Neural progenitor cell (in vitro differentiated cells): ENCODE data around the gene NAP1L5. TPM values are rescaled to one million over a fixed set of nuclear protein-coding genes. Genes with fewer than 3 reads are reported as not detected.

ENCODE experiments used
- DNase-seq: peaks from one replicate; pipeline ENCODE4 v3.0.0-alpha.2; 2016; ENCODE audit warnings: low spot score
- H2AFZ ChIP-seq: fragments of 200-600 bp; sonication (generic); replicated peaks from 2 replicates; pipeline ENCODE4 v1.6.1; 2016; ENCODE audit warnings: antibody characterized with exemption
- H3F3A ChIP-seq: fragments of 200-600 bp; sonication (generic); 2 replicates; pipeline ENCODE4 v1.6.1; 2016; ENCODE audit warnings: antibody characterized with exemption, low read depth
- H3K27ac ChIP-seq: fragments of 200-600 bp; sonication (generic); 2 replicates; pipeline ENCODE4 v1.5.1; 2016; ENCODE audit warnings: mild to moderate bottlenecking
- H3K27me3 ChIP-seq: fragments of 200-600 bp; sonication (generic); 2 replicates; pipeline ENCODE4 v1.6.1; 2016; ENCODE audit warnings: mild to moderate bottlenecking, moderate library complexity
- H3K36me3 ChIP-seq: fragments of 200-600 bp; sonication (generic); 2 replicates; pipeline ENCODE4 v1.5.1; 2016
- H3K4me1 ChIP-seq: fragments of 200-600 bp; sonication (generic); 2 replicates; pipeline ENCODE4 v1.6.1; 2016; ENCODE audit warnings: mixed run types
- H3K4me2 ChIP-seq: fragments of 200-600 bp; sonication (generic); 2 replicates; pipeline ENCODE4 v1.6.1; 2016
- H3K4me3 ChIP-seq: fragments of 200-600 bp; sonication (generic); 2 replicates; pipeline ENCODE4 v1.5.1; 2016
- H3K79me2 ChIP-seq: fragments of 200-600 bp; sonication (generic); 2 replicates; pipeline ENCODE4 v1.6.1; 2016; ENCODE audit warnings: low read depth
- H3K9ac ChIP-seq: fragments of 200-600 bp; sonication (generic); 2 replicates; pipeline ENCODE4 v1.6.1; 2016
- H3K9me3 ChIP-seq: fragments of 200-600 bp; sonication (generic); 2 replicates; pipeline ENCODE4 v1.5.1; 2016; ENCODE audit warnings: low read depth
- H4K20me1 ChIP-seq: fragments of 200-600 bp; sonication (generic); 2 replicates; pipeline ENCODE4 v1.6.1; 2016; ENCODE audit warnings: low read depth
- H3K27ac Mint-ChIP-seq: 3 replicates; pipeline ENCODE4 v1.8.0; 2021; ENCODE audit warnings: mixed read lengths
- H3K27me3 Mint-ChIP-seq: 2 replicates; pipeline ENCODE4 v1.8.0; 2022; ENCODE audit warnings: low read depth, mild to moderate bottlenecking, inconsistent platforms, moderate library complexity, mixed read lengths; ENCODE audit not compliant: insufficient read depth
- H3K36me3 Mint-ChIP-seq: 3 replicates; pipeline ENCODE4 v1.8.0; 2021; ENCODE audit warnings: mixed read lengths
- H3K4me1 Mint-ChIP-seq: 3 replicates; pipeline ENCODE4 v1.8.0; 2021; ENCODE audit warnings: mixed read lengths
- H3K4me3 Mint-ChIP-seq: 3 replicates; pipeline ENCODE4 v1.8.0; 2021; ENCODE audit warnings: mild to moderate bottlenecking, moderate library complexity, mixed read lengths
- H3K9me3 Mint-ChIP-seq: 3 replicates; pipeline ENCODE4 v1.8.0; 2020; ENCODE audit warnings: mixed read lengths
- EZH2 ChIP-seq: fragments of 200-600 bp; sonication (generic); IDR thresholded peaks from 2 replicates; pipeline ENCODE4 v1.6.1; 2017; ENCODE audit warnings: antibody characterized with exemption, mild to moderate bottlenecking, moderate library complexity
- EZH2phosphoT487 ChIP-seq: fragments of 200-600 bp; sonication (generic); IDR thresholded peaks from 2 replicates; pipeline ENCODE4 v1.6.1; 2017; ENCODE audit warnings: antibody characterized with exemption
- total RNA-seq: library from RNA; depleted of rRNA; stranded (reverse); fragments of >200 nt; gene quantifications from 2 replicates; pipeline ENCODE4 v1.2.3, GENCODE V29; 2015; ENCODE audit warnings: low replicate concordance
- TF ChIP-seq, protein P1 (sequence below): fragments of 200-600 bp; sonication (generic); IDR thresholded peaks from 2 replicates; pipeline ENCODE4 v1.5.1; 2017; ENCODE audit warnings: antibody characterized with exemption, mild to moderate bottlenecking

NAP1L5 gene
- total RNA-seq, 1 donor from 2014 or later, result 6.9 TPM

DNA sequence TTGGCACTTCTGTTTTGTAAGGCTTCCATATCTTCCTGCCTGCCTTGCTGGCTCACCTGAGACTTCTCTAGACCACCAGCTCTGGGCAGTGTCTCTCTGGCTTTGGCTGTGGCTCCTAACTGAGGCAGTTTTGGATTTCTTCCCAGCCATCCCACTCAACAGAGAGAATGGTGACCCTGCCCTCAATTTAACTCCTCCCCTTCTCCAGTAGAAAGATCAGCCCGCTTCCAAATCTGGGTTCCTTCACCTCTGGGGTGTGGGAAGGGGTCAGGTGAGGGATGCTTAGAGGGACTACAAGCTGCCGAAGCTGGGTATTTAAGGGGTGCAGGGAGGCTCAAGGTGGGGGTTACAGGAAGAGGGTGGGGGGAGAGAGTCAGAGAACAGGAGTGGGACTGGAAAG lies 23.7 kb downstream of the NAP1L5 start:
- no peak overlapping the region for H3K27ac Mint-ChIP-seq
- no peak for TF ChIP-seq EZH2phosphoT487
- no peak for TF ChIP-seq EZH2
- TF ChIP-seq, protein P1, sequence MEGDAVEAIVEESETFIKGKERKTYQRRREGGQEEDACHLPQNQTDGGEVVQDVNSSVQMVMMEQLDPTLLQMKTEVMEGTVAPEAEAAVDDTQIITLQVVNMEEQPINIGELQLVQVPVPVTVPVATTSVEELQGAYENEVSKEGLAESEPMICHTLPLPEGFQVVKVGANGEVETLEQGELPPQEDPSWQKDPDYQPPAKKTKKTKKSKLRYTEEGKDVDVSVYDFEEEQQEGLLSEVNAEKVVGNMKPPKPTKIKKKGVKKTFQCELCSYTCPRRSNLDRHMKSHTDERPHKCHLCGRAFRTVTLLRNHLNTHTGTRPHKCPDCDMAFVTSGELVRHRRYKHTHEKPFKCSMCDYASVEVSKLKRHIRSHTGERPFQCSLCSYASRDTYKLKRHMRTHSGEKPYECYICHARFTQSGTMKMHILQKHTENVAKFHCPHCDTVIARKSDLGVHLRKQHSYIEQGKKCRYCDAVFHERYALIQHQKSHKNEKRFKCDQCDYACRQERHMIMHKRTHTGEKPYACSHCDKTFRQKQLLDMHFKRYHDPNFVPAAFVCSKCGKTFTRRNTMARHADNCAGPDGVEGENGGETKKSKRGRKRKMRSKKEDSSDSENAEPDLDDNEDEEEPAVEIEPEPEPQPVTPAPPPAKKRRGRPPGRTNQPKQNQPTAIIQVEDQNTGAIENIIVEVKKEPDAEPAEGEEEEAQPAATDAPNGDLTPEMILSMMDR, result no peak
- H3K27ac ChIP-seq, result no peak overlapping the region

DNA sequence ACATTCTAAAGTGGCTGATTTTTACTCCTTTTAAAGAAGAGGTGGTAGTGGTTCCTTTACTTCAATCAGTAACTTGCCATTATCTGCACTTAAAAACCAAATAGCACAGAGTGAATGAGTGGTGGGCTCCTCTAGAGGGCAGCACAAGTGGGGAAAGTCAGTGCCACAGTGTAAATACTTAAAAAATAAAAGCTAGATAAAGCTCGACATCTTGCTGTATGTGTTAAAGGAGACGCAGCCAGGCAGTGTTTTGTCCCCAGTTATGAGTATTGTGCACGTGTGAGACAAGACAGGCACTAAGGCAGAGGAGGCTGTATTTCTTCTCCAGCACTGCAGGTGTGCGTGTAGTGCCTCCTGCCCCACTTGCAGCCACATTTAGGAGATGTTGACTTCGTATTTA lies 24.6 kb downstream of the NAP1L5 start:
- Histone ChIP-seq H2AFZ (no peak overlapping the region), H3K27me3 (no peaks in the 10 kb centered on the region), H3K36me3 (no peaks in the 10 kb centered on the region), H3K79me2 (no peaks in the 10 kb centered on the region), H4K20me1 (no peaks in the 10 kb centered on the region), H3K4me2 (no peak overlapping the region), H3K9ac (no peak overlapping the region), H3K4me3 (no peak overlapping the region), H3K9me3 (no peaks in the 10 kb centered on the region), H3F3A (no peaks in the 10 kb centered on the region), H3K27ac (no peak overlapping the region), H3K4me1 (no peaks in the 10 kb centered on the region)
- no peaks in the 10 kb centered on the region for H3K36me3 Mint-ChIP-seq
- TF ChIP-seq EZH2phosphoT487, result no peak
- TF ChIP-seq, protein P1, result peak; percentile 86
- no peak for TF ChIP-seq EZH2
- H3K27me3 Mint-ChIP-seq, result no peaks in the 10 kb centered on the region
- no peaks in the 10 kb centered on the region for H3K9me3 Mint-ChIP-seq
- DNase-seq, result peak; percentile 54
- H3K27ac Mint-ChIP-seq, result no peak overlapping the region
- no peaks in the 10 kb centered on the region for H3K4me1 Mint-ChIP-seq
- H3K4me3 Mint-ChIP-seq, result no peak overlapping the region

More for the DNA sequence above, 23.7 kb downstream of the NAP1L5 start:
- Mint-ChIP-seq H3K36me3 (no peaks in the 10 kb centered on the region), H3K27me3 (no peaks in the 10 kb centered on the region), H3K9me3 (no peaks in the 10 kb centered on the region), H3K4me1 (no peaks in the 10 kb centered on the region), H3K4me3 (no peak overlapping the region)
- no peaks in the 10 kb centered on the region for H4K20me1 ChIP-seq
- no peaks in the 10 kb centered on the region for H3K36me3 ChIP-seq
- H3F3A ChIP-seq, result no peaks in the 10 kb centered on the region
- H3K4me3 ChIP-seq, result no peak overlapping the region
- H2AFZ ChIP-seq, result peak overlapping the region; percentile 35
- H3K4me1 ChIP-seq, result no peaks in the 10 kb centered on the region
- H3K9me3 ChIP-seq, result no peaks in the 10 kb centered on the region
- no peaks in the 10 kb centered on the region for H3K79me2 ChIP-seq
- no peak overlapping the region for H3K9ac ChIP-seq
- no peak overlapping the region for H3K4me2 ChIP-seq
- DNase-seq, result no peak
- no peaks in the 10 kb centered on the region for H3K27me3 ChIP-seq

DNA sequence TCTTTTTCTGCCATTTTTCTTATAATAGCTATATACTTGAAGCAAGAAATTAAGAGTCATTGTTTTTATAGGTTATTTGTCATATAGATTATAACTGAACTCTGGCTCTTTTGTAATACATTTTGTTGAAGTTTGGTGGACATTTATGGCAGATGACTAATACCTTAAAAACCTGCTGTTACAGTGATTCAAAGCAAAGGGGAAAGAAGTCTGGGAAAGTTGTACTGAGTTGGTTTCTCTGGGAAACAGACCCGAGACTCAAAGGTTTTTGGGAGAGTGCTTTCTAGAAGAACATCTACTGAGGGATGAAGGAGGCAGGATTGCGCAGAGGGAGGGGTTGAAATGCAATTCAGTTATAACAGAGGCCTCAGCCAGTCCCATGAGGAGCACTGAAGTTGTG lies 35.9 kb downstream of the NAP1L5 start:
- Histone ChIP-seq H3K4me1 (no peaks in the 10 kb centered on the region), H3K4me3 (no peak overlapping the region), H3K4me2 (no peak overlapping the region), H3K27me3 (no peaks in the 10 kb centered on the region), H3K79me2 (no peaks in the 10 kb centered on the region), H3K36me3 (no peaks in the 10 kb centered on the region), H2AFZ (no peak overlapping the region), H3K9ac (no peak overlapping the region), H3F3A (no peaks in the 10 kb centered on the region), H3K27ac (no peak overlapping the region), H4K20me1 (no peaks in the 10 kb centered on the region), H3K9me3 (no peaks in the 10 kb centered on the region)
- no peak for DNase-seq
- Mint-ChIP-seq H3K9me3 (no peaks in the 10 kb centered on the region), H3K27me3 (no peaks in the 10 kb centered on the region), H3K4me3 (no peak overlapping the region), H3K4me1 (no peaks in the 10 kb centered on the region), H3K27ac (no peak overlapping the region), H3K36me3 (no peaks in the 10 kb centered on the region)
- TF ChIP-seq, protein P1, result no peak
